WTC11 (cell line): Measurements from ENCODE around the gene HTR3C. TPM values are rescaled to one million over a fixed set of nuclear protein-coding genes. Genes with fewer than 3 reads are reported as not detected.

ENCODE experiments used
- ATAC-seq: fragments of 200-7000 bp; cut with Tn5 transposase; 2 replicates; pipeline ENCODE4 v1.10.0; 2021; ENCODE audit warnings: mild to moderate bottlenecking, moderate library complexity
- CTCF ChIA-PET: fragments of 300-600 bp; sonication (Branson Sonifier 250); formaldehyde crosslinking; loops from one replicate; lab custom pipeline; 2021; ENCODE audit warnings: antibody characterized with exemption; lab: Charles Lee
- POLR2A ChIA-PET: fragments of 350-600 bp; sonication (Branson Sonifier 250); formaldehyde crosslinking; loops from one replicate; lab custom pipeline; 2021; ENCODE audit warnings: antibody characterized with exemption; lab: Charles Lee
- DNase-seq: peaks from one replicate; pipeline ENCODE4 v3.0.0; 2021; ENCODE audit warnings: low spot score
- H3K27ac Mint-ChIP-seq: 2 replicates; pipeline ENCODE4 v1.8.0; 2021; ENCODE audit warnings: mixed read lengths
- H3K27me3 Mint-ChIP-seq: 2 replicates; pipeline ENCODE4 v1.8.0; 2021; ENCODE audit warnings: low read depth, mild to moderate bottlenecking, moderate library complexity, mixed read lengths
- H3K36me3 Mint-ChIP-seq: 2 replicates; pipeline ENCODE4 v1.8.0; 2021; ENCODE audit warnings: mixed read lengths
- H3K4me1 Mint-ChIP-seq: 2 replicates; pipeline ENCODE4 v1.8.0; 2022; ENCODE audit warnings: mixed read lengths
- H3K4me3 Mint-ChIP-seq: 2 replicates; pipeline ENCODE4 v1.8.0; 2021; ENCODE audit warnings: mild to moderate bottlenecking, moderate library complexity, mixed read lengths
- H3K9me3 Mint-ChIP-seq: 2 replicates; pipeline ENCODE4 v1.8.0; 2021; ENCODE audit warnings: mixed read lengths
- ATF1 ChIP-seq: sonication (generic); formaldehyde crosslinking; IDR thresholded peaks from 2 replicates; pipeline ENCODE4 v1.8.1; 2023; ENCODE audit warnings: mild to moderate bottlenecking, moderate library complexity, missing genetic modification reagents
- CBFB ChIP-seq: sonication (generic); formaldehyde crosslinking; IDR thresholded peaks from 2 replicates; pipeline ENCODE4 v1.8.1; 2022; ENCODE audit warnings: mild to moderate bottlenecking, low read depth, missing genetic modification reagents
- CREM ChIP-seq: sonication (generic); formaldehyde crosslinking; IDR thresholded peaks from 2 replicates; pipeline ENCODE4 v1.8.1; 2022; ENCODE audit warnings: mild to moderate bottlenecking, missing genetic modification reagents, moderate library complexity
- GRHL2 ChIP-seq: fragments of 250-450 bp; sonication (Bioruptor Pico); IDR thresholded peaks from 2 replicates; pipeline ENCODE4 v1.8.0; 2022; ENCODE audit warnings: mild to moderate bottlenecking, moderate library complexity; ENCODE audit not compliant: insufficient replicate concordance, severe bottlenecking
- GTF2I ChIP-seq: fragments of 250-450 bp; sonication (Bioruptor Pico); conservative IDR thresholded peaks from 2 replicates; pipeline ENCODE4 v1.4.0; 2021; ENCODE audit warnings: mild to moderate bottlenecking
- NR3C1 ChIP-seq: sonication (generic); formaldehyde crosslinking; conservative IDR thresholded peaks from 2 replicates; pipeline ENCODE4 v1.8.1; 2023; ENCODE audit warnings: low read depth, mild to moderate bottlenecking, missing genetic modification reagents
- OVOL2 ChIP-seq: fragments of 250-450 bp; sonication (Bioruptor Pico); IDR thresholded peaks from 2 replicates; pipeline ENCODE4 v1.9.0; 2021; ENCODE audit warnings: mild to moderate bottlenecking, borderline replicate concordance
- TP53 ChIP-seq: sonication (generic); formaldehyde crosslinking; IDR thresholded peaks from 2 replicates; pipeline ENCODE4 v1.8.1; 2023; ENCODE audit warnings: mild to moderate bottlenecking, missing genetic modification reagents
- ZNF138 ChIP-seq: sonication (generic); formaldehyde crosslinking; conservative IDR thresholded peaks from 2 replicates; pipeline ENCODE4 v1.8.1; 2022; ENCODE audit warnings: mild to moderate bottlenecking, moderate library complexity, missing genetic modification reagents
- ZNF263 ChIP-seq: sonication (generic); formaldehyde crosslinking; IDR thresholded peaks from 2 replicates; pipeline ENCODE4 v1.8.1; 2022; ENCODE audit warnings: low read depth, mild to moderate bottlenecking, moderate library complexity, missing genetic modification reagents
- total RNA-seq: library from RNA; stranded (reverse); gene quantifications from 3 replicates; pipeline ENCODE4 v1.2.3, GENCODE V29; 2021
- TF ChIP-seq, protein P1 (sequence below): sonication (generic); formaldehyde crosslinking; IDR thresholded peaks from 2 replicates; pipeline ENCODE4 v1.8.1; 2022; ENCODE audit warnings: mild to moderate bottlenecking, moderate library complexity, missing genetic modification reagents
- TF ChIP-seq, protein P2 (sequence below): sonication (generic); formaldehyde crosslinking; IDR thresholded peaks from 2 replicates; pipeline ENCODE4 v1.8.1; 2023; ENCODE audit warnings: mild to moderate bottlenecking, missing genetic modification reagents, moderate library complexity
- TF ChIP-seq, protein P3 (sequence below): sonication (generic); formaldehyde crosslinking; IDR thresholded peaks from 2 replicates; pipeline ENCODE4 v1.8.0; 2023; ENCODE audit warnings: missing genetic modification reagents
- TF ChIP-seq, protein P4 (sequence below): sonication (generic); formaldehyde crosslinking; IDR thresholded peaks from 2 replicates; pipeline ENCODE4 v1.8.1; 2023; ENCODE audit warnings: mild to moderate bottlenecking, missing genetic modification reagents
- TF ChIP-seq, protein P5 (sequence below): fragments of 200-600 bp; IDR thresholded peaks from 2 replicates; pipeline ENCODE4 v1.8.0; 2022; ENCODE audit warnings: antibody characterized with exemption
- TF ChIP-seq, protein P6 (sequence below): fragments of 250-450 bp; sonication (Bioruptor Pico); IDR thresholded peaks from 2 replicates; pipeline ENCODE4 v2.1.2; 2022; ENCODE audit warnings: mild to moderate bottlenecking, moderate library complexity
- TF ChIP-seq, protein P7 (sequence below): fragments of 250-450 bp; sonication (Bioruptor Pico); IDR thresholded peaks from 2 replicates; pipeline ENCODE4 v1.9.0; 2021; ENCODE audit warnings: mild to moderate bottlenecking

HTR3C gene
- total RNA-seq, 1 experiment from 2014 or later, result not detected

DNA sequence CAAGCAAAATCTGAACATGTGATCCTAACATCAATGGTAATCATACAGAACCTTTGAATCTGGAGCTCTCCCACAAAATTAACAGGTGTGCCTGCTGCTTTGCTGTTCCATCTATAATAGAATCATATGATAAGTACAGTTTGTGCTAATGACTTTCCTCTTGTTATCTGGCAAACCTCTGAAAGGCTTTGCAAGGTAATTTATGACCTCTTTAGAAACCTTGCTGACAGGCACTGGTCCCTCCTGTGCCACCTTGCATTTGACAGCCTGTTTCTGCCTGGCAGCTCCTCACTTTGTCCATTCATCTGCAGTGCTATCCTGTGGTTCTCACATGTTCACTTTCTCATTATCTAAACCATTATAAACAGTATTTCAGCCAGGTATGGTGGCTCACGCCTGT lies 10.2 kb upstream of the HTR3C start:
- DNase-seq (no peak), ATAC-seq (no peak)
- POLR2A ChIA-PET, result no interaction called here
- H3K36me3 Mint-ChIP-seq, result no peaks in the 10 kb centered on the region
- H3K27me3 Mint-ChIP-seq, result no peaks in the 10 kb centered on the region; the same call in 1 of the 2 replicates
- H3K4me1 Mint-ChIP-seq, result no peaks in the 10 kb centered on the region; the same call in 1 of the 2 replicates
- H3K27ac Mint-ChIP-seq, result no peak overlapping the region
- H3K4me3 Mint-ChIP-seq, result no peak overlapping the region
- TF ChIP-seq GTF2I (CRISPR knock-in tag) (no peak), CREM (CRISPR knock-in tag) (no peak), OVOL2 (CRISPR knock-in tag) (no peak), ZNF263 (no peak), ATF1 (CRISPR knock-in tag) (no peak), CBFB (no peak), GRHL2 (CRISPR knock-in tag) (no peak), NR3C1 (no peak), ZNF138 (CRISPR knock-in tag) (no peak), TP53 (CRISPR knock-in tag) (no peak)
- TF ChIP-seq, protein P1, sequence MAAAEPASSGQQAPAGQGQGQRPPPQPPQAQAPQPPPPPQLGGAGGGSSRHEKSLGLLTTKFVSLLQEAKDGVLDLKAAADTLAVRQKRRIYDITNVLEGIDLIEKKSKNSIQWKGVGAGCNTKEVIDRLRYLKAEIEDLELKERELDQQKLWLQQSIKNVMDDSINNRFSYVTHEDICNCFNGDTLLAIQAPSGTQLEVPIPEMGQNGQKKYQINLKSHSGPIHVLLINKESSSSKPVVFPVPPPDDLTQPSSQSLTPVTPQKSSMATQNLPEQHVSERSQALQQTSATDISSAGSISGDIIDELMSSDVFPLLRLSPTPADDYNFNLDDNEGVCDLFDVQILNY (CRISPR knock-in tag), result no peak
- TF ChIP-seq, protein P2, sequence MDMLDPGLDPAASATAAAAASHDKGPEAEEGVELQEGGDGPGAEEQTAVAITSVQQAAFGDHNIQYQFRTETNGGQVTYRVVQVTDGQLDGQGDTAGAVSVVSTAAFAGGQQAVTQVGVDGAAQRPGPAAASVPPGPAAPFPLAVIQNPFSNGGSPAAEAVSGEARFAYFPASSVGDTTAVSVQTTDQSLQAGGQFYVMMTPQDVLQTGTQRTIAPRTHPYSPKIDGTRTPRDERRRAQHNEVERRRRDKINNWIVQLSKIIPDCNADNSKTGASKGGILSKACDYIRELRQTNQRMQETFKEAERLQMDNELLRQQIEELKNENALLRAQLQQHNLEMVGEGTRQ, result no peak
- TF ChIP-seq, protein P3, sequence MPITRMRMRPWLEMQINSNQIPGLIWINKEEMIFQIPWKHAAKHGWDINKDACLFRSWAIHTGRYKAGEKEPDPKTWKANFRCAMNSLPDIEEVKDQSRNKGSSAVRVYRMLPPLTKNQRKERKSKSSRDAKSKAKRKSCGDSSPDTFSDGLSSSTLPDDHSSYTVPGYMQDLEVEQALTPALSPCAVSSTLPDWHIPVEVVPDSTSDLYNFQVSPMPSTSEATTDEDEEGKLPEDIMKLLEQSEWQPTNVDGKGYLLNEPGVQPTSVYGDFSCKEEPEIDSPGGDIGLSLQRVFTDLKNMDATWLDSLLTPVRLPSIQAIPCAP (CRISPR knock-in tag), result no peak
- TF ChIP-seq, protein P4, sequence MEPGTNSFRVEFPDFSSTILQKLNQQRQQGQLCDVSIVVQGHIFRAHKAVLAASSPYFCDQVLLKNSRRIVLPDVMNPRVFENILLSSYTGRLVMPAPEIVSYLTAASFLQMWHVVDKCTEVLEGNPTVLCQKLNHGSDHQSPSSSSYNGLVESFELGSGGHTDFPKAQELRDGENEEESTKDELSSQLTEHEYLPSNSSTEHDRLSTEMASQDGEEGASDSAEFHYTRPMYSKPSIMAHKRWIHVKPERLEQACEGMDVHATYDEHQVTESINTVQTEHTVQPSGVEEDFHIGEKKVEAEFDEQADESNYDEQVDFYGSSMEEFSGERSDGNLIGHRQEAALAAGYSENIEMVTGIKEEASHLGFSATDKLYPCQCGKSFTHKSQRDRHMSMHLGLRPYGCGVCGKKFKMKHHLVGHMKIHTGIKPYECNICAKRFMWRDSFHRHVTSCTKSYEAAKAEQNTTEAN (CRISPR knock-in tag), result no peak
- TF ChIP-seq, protein P5, sequence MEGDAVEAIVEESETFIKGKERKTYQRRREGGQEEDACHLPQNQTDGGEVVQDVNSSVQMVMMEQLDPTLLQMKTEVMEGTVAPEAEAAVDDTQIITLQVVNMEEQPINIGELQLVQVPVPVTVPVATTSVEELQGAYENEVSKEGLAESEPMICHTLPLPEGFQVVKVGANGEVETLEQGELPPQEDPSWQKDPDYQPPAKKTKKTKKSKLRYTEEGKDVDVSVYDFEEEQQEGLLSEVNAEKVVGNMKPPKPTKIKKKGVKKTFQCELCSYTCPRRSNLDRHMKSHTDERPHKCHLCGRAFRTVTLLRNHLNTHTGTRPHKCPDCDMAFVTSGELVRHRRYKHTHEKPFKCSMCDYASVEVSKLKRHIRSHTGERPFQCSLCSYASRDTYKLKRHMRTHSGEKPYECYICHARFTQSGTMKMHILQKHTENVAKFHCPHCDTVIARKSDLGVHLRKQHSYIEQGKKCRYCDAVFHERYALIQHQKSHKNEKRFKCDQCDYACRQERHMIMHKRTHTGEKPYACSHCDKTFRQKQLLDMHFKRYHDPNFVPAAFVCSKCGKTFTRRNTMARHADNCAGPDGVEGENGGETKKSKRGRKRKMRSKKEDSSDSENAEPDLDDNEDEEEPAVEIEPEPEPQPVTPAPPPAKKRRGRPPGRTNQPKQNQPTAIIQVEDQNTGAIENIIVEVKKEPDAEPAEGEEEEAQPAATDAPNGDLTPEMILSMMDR, result no peak
- TF ChIP-seq, protein P6, sequence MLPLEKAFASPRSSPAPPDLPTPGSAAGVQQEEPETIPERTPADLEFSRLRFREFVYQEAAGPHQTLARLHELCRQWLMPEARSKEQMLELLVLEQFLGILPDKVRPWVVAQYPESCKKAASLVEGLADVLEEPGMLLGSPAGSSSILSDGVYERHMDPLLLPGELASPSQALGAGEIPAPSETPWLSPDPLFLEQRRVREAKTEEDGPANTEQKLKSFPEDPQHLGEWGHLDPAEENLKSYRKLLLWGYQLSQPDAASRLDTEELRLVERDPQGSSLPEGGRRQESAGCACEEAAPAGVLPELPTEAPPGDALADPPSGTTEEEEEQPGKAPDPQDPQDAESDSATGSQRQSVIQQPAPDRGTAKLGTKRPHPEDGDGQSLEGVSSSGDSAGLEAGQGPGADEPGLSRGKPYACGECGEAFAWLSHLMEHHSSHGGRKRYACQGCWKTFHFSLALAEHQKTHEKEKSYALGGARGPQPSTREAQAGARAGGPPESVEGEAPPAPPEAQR (CRISPR knock-in tag), result no peak
- TF ChIP-seq, protein P7, sequence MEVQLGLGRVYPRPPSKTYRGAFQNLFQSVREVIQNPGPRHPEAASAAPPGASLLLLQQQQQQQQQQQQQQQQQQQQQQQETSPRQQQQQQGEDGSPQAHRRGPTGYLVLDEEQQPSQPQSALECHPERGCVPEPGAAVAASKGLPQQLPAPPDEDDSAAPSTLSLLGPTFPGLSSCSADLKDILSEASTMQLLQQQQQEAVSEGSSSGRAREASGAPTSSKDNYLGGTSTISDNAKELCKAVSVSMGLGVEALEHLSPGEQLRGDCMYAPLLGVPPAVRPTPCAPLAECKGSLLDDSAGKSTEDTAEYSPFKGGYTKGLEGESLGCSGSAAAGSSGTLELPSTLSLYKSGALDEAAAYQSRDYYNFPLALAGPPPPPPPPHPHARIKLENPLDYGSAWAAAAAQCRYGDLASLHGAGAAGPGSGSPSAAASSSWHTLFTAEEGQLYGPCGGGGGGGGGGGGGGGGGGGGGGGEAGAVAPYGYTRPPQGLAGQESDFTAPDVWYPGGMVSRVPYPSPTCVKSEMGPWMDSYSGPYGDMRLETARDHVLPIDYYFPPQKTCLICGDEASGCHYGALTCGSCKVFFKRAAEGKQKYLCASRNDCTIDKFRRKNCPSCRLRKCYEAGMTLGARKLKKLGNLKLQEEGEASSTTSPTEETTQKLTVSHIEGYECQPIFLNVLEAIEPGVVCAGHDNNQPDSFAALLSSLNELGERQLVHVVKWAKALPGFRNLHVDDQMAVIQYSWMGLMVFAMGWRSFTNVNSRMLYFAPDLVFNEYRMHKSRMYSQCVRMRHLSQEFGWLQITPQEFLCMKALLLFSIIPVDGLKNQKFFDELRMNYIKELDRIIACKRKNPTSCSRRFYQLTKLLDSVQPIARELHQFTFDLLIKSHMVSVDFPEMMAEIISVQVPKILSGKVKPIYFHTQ, result no peak
- no peaks in the 10 kb centered on the region for H3K9me3 Mint-ChIP-seq
- CTCF ChIA-PET, result interaction anchor here (1.0 kb wide), 1 partner anchor 183 kb away, joined by 3 read pairs; no protein-coding TSS in a partner anchor
